Parathyroid adenoma (tissue), 2 donors: ENCODE measurements around the gene FAM20B.

Experiments used
- H2AFZ ChIP-seq: fragments of 300-600 bp; sonication (generic); one replicate; pipeline ENCODE4 v1.7.0; 2017; ENCODE audit warnings: antibody characterized with exemption, mild to moderate bottlenecking
- H3K27ac ChIP-seq: fragments of 300-600 bp; sonication (generic); one replicate; pipeline ENCODE4 v1.7.0; 2017
- H3K27me3 ChIP-seq: fragments of 300-600 bp; sonication (generic); one replicate; pipeline ENCODE4 v1.7.0; 2017; ENCODE audit warnings: low read length; ENCODE audit not compliant: control insufficient read depth, insufficient read depth
- H3K36me3 ChIP-seq: fragments of 300-600 bp; sonication (generic); one replicate; pipeline ENCODE4 v1.7.0; 2017; ENCODE audit warnings: low read length; ENCODE audit not compliant: control insufficient read depth, insufficient read depth
- H3K4me1 ChIP-seq: fragments of 300-600 bp; sonication (generic); one replicate; pipeline ENCODE4 v1.7.0; 2017; ENCODE audit warnings: control low read depth
- H3K4me2 ChIP-seq: fragments of 300-600 bp; sonication (generic); one replicate; pipeline ENCODE4 v1.7.0; 2017; ENCODE audit warnings: low read length
- H3K4me3 ChIP-seq: fragments of 300-600 bp; sonication (generic); one replicate; pipeline ENCODE4 v1.7.0; 2017; ENCODE audit warnings: low read depth, low read length
- H3K79me2 ChIP-seq: fragments of 300-600 bp; sonication (generic); one replicate; pipeline ENCODE4 v1.7.0; 2017; ENCODE audit warnings: control low read depth
- H3K9ac ChIP-seq: fragments of 300-600 bp; sonication (generic); one replicate; pipeline ENCODE4 v1.7.0; 2017; ENCODE audit warnings: mild to moderate bottlenecking
- H3K9me3 ChIP-seq: fragments of 300-600 bp; sonication (generic); one replicate; pipeline ENCODE4 v1.7.0; 2017; ENCODE audit warnings: low read length; ENCODE audit not compliant: control insufficient read depth
- CTCF ChIP-seq: fragments of 300-600 bp; sonication (generic); IDR thresholded peaks from one replicate; pipeline ENCODE4 v1.7.0; 2017; ENCODE audit warnings: antibody characterized with exemption, mild to moderate bottlenecking
- donor health status: primary hyperparathyroidism.

FAM20B gene

GRCh38 chr1:179058487-179059483 lies 33.1 kb downstream of the FAM20B start:
- H3K9me3 ChIP-seq: no peaks in the 10 kb centered on the region
- H3K9ac ChIP-seq: no peak overlapping the region
- TF ChIP-seq CTCF: no peak
- H3K4me2 ChIP-seq: no peak overlapping the region
- H3K27ac ChIP-seq: no peak overlapping the region
- no peak overlapping the region for H2AFZ ChIP-seq
- H3K4me3 ChIP-seq: no peak overlapping the region
- H3K79me2 ChIP-seq: no peaks in the 10 kb centered on the region
- no peaks in the 10 kb centered on the region for H3K4me1 ChIP-seq
- no peaks in the 10 kb centered on the region for H3K27me3 ChIP-seq
- H3K36me3 ChIP-seq: no peaks in the 10 kb centered on the region

- Histone ChIP-seq H3K4me1 (no peaks in the 10 kb centered on the region), H3K4me2 (no peak overlapping the region), H3K27me3 (no peaks in the 10 kb centered on the region), H3K27ac (no peak overlapping the region), H2AFZ (no peak overlapping the region), H3K9me3 (no peaks in the 10 kb centered on the region), H3K9ac (no peak overlapping the region), H3K79me2 (no peaks in the 10 kb centered on the region), H3K4me3 (no peak overlapping the region), H3K36me3 (no peaks in the 10 kb centered on the region)
- TF ChIP-seq CTCF: no peak
These were observed 35.9 kb downstream of the FAM20B start for GRCh38 chr1:179061360-179062282.

- Histone ChIP-seq H3K27ac (no peak overlapping the region), H2AFZ (no peak overlapping the region), H3K27me3 (no peaks in the 10 kb centered on the region), H3K4me2 (no peak overlapping the region), H3K36me3 (no peaks in the 10 kb centered on the region), H3K79me2 (no peaks in the 10 kb centered on the region), H3K9ac (no peak overlapping the region), H3K4me1 (no peaks in the 10 kb centered on the region), H3K4me3 (no peak overlapping the region), H3K9me3 (no peaks in the 10 kb centered on the region)
- TF ChIP-seq CTCF: no peak
These were observed 40.8 kb downstream of the FAM20B start for GRCh38 chr1:179066471-179066870.

- H2AFZ ChIP-seq: no peak overlapping the region
- no peak overlapping the region for H3K9ac ChIP-seq
- no peaks in the 10 kb centered on the region for H3K79me2 ChIP-seq
- no peaks in the 10 kb centered on the region for H3K4me1 ChIP-seq
- H3K36me3 ChIP-seq: no peaks in the 10 kb centered on the region
- no peak overlapping the region for H3K27ac ChIP-seq
- H3K4me2 ChIP-seq: no peak overlapping the region
- no peak for TF ChIP-seq CTCF
- no peaks in the 10 kb centered on the region for H3K9me3 ChIP-seq
- no peak overlapping the region for H3K4me3 ChIP-seq
- H3K27me3 ChIP-seq: no peaks in the 10 kb centered on the region
These were observed 51.7 kb downstream of the FAM20B start for GRCh38 chr1:179077396-179077795.
